GM10266 (cell line): ENCODE data around the gene RAB3B.

Source experiments
- DNase-seq: peaks from one replicate; pipeline ENCODE4 v3.0.0; 2012; ENCODE audit errors: extremely low spot score
- TF ChIP-seq, protein P1 (sequence below): IDR thresholded peaks from 2 replicates; pipeline ENCODE4 v1.5.1; 2012; ENCODE audit warnings: mild to moderate bottlenecking, low read depth; ENCODE audit not compliant: control insufficient read depth, insufficient read depth; ENCODE audit errors: missing control alignments

Gene RAB3B

DNA sequence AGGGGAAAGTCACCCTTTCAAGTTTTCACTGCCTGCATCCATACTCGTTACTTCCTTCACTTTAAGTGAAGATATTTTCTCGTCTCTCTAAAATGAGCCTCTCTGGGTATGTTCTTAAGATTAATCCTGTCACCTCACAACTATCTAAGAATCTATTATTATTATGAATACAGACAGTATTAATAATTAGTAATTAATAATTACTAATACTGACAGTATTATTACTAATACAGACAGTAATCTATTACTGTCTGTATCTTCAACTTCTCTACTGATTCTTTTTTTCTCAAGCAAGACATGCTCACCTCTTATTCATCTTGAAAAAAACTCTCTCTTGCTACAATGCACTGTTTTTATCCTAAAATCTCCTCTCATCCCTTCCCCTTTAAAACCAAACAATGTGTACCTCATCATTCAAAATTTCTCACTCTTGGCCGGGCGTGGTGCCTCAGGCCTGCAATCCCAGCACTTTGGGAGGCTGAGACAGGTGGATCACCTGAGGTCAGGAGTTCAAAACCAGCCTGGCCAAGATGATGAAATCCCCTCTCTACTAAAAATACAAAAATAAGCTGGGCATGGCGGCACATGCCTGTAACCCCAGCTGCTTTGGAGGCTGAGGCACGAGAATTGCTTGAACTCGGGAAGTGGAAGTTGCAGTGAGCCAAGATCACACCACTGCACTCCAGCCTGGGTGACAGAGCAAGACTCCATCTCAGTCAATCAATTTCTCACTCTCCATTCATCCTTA, 119.7 kb downstream of the RAB3B start:
- TF ChIP-seq, protein P1, sequence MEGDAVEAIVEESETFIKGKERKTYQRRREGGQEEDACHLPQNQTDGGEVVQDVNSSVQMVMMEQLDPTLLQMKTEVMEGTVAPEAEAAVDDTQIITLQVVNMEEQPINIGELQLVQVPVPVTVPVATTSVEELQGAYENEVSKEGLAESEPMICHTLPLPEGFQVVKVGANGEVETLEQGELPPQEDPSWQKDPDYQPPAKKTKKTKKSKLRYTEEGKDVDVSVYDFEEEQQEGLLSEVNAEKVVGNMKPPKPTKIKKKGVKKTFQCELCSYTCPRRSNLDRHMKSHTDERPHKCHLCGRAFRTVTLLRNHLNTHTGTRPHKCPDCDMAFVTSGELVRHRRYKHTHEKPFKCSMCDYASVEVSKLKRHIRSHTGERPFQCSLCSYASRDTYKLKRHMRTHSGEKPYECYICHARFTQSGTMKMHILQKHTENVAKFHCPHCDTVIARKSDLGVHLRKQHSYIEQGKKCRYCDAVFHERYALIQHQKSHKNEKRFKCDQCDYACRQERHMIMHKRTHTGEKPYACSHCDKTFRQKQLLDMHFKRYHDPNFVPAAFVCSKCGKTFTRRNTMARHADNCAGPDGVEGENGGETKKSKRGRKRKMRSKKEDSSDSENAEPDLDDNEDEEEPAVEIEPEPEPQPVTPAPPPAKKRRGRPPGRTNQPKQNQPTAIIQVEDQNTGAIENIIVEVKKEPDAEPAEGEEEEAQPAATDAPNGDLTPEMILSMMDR: no peak
- DNase-seq: no peak

DNA sequence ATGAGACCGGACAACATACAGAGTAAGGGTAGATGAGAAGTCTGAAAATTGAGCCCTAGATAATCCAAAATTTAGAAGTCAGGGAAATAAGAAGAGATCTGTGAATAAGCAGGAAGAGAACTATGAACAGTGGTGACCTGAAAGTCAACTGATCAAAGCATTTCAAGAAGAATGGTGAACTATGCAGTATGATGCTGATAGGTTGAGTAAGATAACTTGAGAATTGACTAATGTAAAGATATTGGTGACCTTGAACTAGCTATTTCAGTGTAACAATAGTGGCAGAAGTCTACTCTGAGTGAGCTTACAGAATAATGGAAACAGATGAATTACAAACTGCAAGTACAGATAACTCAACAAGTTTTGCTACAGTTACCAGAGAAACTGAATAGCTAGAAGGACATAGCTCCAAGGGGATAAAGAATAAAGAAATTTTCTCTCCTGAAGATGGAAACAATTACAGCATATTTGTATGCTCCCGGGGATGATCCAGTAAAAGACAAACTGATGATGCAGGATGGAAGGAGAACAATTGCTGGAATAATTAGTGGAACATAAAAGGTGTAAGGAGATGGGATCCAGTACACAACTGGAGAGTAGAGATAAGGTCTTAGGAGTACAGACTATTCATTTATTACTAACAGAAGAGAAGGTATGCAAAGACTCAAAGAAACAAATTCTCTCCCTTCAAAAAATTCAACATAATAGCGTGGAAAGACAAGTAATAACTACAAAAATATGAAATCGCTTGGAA, 122.8 kb downstream of the RAB3B start:
- no peak for DNase-seq
- TF ChIP-seq, protein P1: no peak

DNA sequence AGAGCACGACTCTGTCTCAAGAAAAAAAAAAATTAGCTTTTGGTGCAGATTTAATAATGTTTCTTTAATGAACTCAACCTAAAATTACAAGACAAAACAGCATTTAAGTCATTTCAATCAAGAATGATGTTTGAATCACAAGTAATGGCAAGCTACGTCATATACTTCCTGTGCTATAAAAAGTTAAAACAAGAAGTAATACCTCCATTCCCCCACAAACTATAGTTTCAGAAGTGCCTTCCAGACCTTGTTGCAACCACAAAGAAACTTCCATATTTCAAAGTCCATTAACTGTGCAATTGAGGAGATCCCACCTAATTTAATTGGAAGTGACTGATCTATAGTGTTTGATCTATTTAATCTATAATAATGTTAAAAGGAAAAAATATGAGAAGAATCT, 127.1 kb downstream of the RAB3B start:
- TF ChIP-seq, protein P1: no peak
- DNase-seq: peak; percentile 33

DNA sequence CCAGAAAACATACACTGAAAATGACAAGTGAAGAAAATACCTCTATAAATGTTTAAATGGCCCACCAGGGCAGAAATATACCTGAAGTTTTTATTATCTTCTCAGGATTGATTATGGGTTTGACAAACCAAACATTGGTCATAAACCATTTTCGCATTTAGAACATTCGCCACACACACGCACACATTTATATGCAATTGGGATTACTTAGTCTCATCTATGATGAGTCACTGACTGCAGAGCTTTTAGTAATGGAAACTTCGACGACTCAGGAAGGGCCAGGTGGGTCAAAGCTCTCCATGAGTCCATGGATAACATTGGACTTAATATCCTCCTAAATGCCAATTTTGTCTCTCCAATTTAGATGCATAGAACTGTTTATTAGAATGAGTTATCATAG, 128.8 kb downstream of the RAB3B start:
- DNase-seq: no peak
- TF ChIP-seq, protein P1: no peak

DNA sequence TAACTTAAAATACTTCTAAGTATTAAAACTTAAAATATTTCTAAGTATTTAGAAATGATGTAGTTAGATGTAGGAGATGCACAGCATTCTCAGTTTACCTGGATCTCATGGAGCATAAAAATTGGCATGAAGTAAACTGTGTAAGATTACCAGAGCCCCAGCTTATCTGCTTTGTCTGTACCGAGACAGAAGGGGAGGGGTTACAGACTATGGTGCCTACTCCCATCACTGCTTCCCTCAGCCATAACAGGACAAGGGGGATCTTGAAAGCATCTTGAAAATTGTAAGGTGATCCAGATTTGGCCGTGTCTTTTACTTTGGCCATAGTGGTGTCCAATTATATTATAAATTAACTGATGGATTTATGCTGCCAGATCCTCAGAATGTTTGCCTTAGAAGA, 130.8 kb downstream of the RAB3B start:
- no peak for DNase-seq
- TF ChIP-seq, protein P1: no peak

DNA sequence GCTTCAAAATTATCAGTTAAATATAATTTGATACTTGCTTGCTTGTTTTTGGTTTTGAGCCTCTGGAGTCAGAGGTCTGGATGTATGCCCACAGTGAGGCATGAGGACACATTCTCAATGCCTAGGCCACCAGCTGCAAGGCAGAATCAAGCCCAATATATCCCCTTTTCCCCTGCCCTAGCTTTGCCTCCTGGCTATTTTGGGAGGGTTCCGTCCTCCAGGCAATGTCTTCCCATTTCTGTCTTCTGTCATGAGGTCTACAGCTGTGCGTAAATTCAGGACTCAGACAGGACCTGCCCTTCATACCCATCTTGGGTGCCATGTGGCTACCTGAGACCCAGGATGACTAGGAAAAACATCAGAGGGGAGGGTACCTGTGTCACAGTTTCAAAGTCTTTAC, 131.2 kb downstream of the RAB3B start:
- no peak for DNase-seq
- TF ChIP-seq, protein P1: no peak

DNA sequence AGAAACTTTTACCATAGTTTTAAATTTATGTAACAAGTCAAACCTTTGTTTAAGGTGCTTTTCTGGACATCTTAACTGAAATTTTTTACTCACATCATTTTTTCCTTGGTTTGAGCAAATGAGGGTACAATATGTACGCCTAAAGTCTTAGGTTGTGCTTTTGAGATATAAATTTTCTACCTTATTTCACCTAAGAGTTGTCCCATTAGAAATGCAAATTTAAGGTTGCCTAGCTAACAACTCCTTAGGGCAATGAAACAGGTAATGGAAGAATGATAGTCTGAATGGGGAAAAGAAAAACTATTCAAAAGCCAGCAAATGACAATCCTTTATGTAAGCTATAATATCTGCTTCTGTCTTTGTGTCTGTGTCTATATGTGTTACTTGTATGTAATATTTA, 131.6 kb downstream of the RAB3B start:
- TF ChIP-seq, protein P1: no peak
- DNase-seq: no peak
